Measurements from ENCODE around the gene GMDS. TPM values are rescaled to one million over a fixed set of nuclear protein-coding genes. Genes with fewer than 3 reads are reported as not detected.
A peak's percentile ranks its signal among the peaks of the same experiment; 100 is the strongest.

GMDS gene
- total RNA-seq, 1 donor from 2014 or later, result 27.0 TPM

GRCh38 chr6:1923449-1923848 is 322.0 kb downstream of the GMDS start:
- TF ChIP-seq, protein P1, sequence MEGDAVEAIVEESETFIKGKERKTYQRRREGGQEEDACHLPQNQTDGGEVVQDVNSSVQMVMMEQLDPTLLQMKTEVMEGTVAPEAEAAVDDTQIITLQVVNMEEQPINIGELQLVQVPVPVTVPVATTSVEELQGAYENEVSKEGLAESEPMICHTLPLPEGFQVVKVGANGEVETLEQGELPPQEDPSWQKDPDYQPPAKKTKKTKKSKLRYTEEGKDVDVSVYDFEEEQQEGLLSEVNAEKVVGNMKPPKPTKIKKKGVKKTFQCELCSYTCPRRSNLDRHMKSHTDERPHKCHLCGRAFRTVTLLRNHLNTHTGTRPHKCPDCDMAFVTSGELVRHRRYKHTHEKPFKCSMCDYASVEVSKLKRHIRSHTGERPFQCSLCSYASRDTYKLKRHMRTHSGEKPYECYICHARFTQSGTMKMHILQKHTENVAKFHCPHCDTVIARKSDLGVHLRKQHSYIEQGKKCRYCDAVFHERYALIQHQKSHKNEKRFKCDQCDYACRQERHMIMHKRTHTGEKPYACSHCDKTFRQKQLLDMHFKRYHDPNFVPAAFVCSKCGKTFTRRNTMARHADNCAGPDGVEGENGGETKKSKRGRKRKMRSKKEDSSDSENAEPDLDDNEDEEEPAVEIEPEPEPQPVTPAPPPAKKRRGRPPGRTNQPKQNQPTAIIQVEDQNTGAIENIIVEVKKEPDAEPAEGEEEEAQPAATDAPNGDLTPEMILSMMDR (IDR thresholded peaks at IDR 0.05; ENCODE audit: insufficient read depth, low read length, poor library complexity, severe bottlenecking), result no peak
- Histone ChIP-seq H3K4me3 (ENCODE audit: low read depth, low read length) (no peak overlapping the region), H3K36me3 (ENCODE audit: control insufficient read depth, insufficient read depth, low read length) (no peaks in the 10 kb centered on the region), H3K27me3 (ENCODE audit: control insufficient read depth, insufficient read depth, low read length) (no peaks in the 10 kb centered on the region)
- no peak for DNase-seq (ENCODE audit: low read depth)

DNA sequence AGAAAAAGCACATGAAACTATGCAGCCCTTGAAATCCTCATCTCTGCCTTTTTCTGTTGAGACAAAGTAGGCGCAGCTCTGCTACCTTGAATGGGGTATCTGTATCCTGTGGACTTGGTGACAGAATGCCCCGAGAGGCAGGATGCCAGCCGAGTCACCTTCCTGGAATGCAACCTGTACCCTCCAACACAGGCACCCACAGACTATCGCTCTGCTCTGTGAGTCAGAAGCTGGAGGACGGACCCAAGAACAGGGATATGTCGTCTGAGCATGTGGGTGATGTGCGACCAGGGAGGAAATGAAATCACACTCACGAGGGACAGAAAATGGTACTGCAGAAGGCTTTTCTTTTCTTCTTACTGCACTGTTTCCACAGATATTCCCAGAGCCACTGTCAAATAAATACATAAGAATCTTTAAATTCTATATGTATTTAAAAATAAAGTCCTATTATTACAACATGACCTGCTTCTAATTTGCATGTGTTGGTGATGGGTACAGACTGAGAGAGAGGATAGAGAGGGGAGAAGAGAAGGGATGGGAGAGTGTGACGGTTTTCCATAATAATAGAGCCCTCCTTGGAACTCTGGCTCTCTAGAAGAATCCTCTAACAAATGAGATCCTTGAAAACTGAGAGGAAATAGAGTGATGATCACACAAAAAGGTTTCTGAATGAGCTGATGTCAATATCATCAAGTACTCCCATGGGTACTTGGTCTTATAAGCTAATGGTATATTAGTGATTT is 327.6 kb downstream of the GMDS start:
- TF ChIP-seq, protein P1 (IDR thresholded peaks at IDR 0.05; ENCODE audit: insufficient read depth, low read length, poor library complexity, severe bottlenecking), result no peak
- peak; percentile 96 for DNase-seq (ENCODE audit: low read depth)
- H3K27me3 ChIP-seq (ENCODE audit: control insufficient read depth, insufficient read depth, low read length), result no peaks in the 10 kb centered on the region

GRCh38 chr6:1916334-1917070 is 328.9 kb downstream of the GMDS start:
- H3K27me3 ChIP-seq (ENCODE audit: control insufficient read depth, insufficient read depth, low read length), result no peaks in the 10 kb centered on the region
- TF ChIP-seq, protein P1 (IDR thresholded peaks at IDR 0.05; ENCODE audit: insufficient read depth, low read length, poor library complexity, severe bottlenecking), result no peak
- H3K36me3 ChIP-seq (ENCODE audit: control insufficient read depth, insufficient read depth, low read length), result no peaks in the 10 kb centered on the region
- no peak overlapping the region for H3K4me3 ChIP-seq (ENCODE audit: low read depth, low read length)
- DNase-seq (ENCODE audit: low read depth), result peak; percentile 84

More for the DNA sequence above, 327.6 kb downstream of the GMDS start:
- no peak overlapping the region for H3K4me3 ChIP-seq (ENCODE audit: low read depth, low read length)
- H3K36me3 ChIP-seq (ENCODE audit: control insufficient read depth, insufficient read depth, low read length), result no peaks in the 10 kb centered on the region

DNA sequence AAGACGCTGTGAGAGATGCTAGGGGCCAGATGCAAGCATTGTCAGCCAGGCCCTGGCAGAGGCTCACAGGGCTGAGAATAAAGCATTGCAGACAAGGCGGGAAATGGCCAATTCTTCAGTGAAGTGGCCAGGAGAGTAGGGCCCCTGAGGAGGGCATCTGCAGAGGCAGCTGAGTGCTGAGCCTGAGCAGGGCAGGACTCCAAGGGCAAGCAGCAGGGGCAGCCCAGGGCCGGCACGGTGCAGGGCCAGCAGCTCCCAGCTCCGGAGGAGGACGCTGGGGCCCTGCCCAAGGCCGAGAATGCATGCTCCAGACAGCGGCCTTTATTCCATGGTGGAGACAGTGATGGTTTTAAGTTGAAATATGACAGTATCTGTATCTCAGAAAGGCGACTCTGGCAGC is 330.2 kb downstream of the GMDS start:
- TF ChIP-seq, protein P1 (IDR thresholded peaks at IDR 0.05; ENCODE audit: insufficient read depth, low read length, poor library complexity, severe bottlenecking), result no peak
- Histone ChIP-seq H3K36me3 (ENCODE audit: control insufficient read depth, insufficient read depth, low read length) (no peaks in the 10 kb centered on the region), H3K4me3 (ENCODE audit: low read depth, low read length) (no peak overlapping the region)

DNA sequence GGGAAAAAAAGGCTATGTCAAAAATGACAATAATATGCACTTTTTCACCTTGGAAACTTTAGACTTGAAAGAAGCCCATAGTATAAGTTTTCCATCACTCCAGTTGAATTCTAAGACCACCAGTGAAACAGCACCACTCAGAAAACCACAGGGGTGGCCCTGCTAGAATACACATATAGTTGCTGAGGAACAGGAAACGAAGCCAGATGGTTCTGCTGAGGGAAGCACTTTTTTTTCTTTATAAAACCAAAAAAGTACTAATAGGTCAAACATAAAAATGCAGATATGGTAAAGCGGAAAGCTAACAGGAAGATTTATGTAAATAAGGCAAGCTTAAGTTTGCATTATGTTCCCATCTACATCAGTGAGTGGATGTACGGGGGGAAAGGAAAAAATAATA is 331.8 kb downstream of the GMDS start:
- no peak overlapping the region for H3K4me3 ChIP-seq (ENCODE audit: low read depth, low read length)
- no peaks in the 10 kb centered on the region for H3K36me3 ChIP-seq (ENCODE audit: control insufficient read depth, insufficient read depth, low read length)
- TF ChIP-seq, protein P1 (IDR thresholded peaks at IDR 0.05; ENCODE audit: insufficient read depth, low read length, poor library complexity, severe bottlenecking), result no peak
- H3K27me3 ChIP-seq (ENCODE audit: control insufficient read depth, insufficient read depth, low read length), result no peaks in the 10 kb centered on the region
- DNase-seq (ENCODE audit: low read depth), result no peak

More for the DNA sequence above, 330.2 kb downstream of the GMDS start:
- DNase-seq (ENCODE audit: low read depth), result no peak
- H3K27me3 ChIP-seq (ENCODE audit: control insufficient read depth, insufficient read depth, low read length), result no peaks in the 10 kb centered on the region

All from kidney epithelial cell (primary cell).